ENCODE data around the gene CISD3. TPM values are rescaled to one million over a fixed set of nuclear protein-coding genes. Genes with fewer than 3 reads are reported as not detected.
A peak's percentile ranks its signal among the peaks of the same experiment; 100 is the strongest.

Gene CISD3
- total RNA-seq, 1 donor from 2014 or later = 9.0 TPM

DNA sequence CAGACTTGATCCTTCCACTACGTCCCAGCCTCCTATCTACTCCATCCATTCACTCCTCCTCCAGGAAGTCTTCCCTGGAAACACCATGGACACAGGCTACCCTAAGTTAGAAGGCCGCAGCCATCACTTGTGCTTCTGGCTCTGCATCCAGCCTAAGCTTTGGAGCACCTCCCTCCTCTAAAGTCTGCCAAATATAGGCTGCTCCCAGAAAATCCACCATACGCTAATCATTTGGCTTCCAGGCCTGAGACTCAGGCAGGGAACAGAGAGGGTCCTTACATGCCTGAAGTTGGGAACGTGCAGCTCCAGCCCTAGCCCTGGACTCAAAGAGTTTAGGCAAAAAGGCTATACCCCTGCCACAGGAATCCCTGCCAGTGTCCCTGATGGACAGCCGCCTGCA lies 11.3 kb downstream of the CISD3 start:
- Mint-ChIP-seq H3K27ac (ENCODE audit: unreplicated experiment) (no peak overlapping the region), H3K4me3 (peak overlapping the region; percentile 31), H3K9me3 (no peaks in the 10 kb centered on the region), H3K36me3 (ENCODE audit: low read depth) (peaks cover 7% of the 10 kb centered on the region), H3K4me1 (peaks cover 50% of the 10 kb centered on the region), H3K27me3 (ENCODE audit: low read depth) (no peaks in the 10 kb centered on the region)
- no peak for DNase-seq (ENCODE audit: low read depth, low spot score)
- TF ChIP-seq, protein P1, sequence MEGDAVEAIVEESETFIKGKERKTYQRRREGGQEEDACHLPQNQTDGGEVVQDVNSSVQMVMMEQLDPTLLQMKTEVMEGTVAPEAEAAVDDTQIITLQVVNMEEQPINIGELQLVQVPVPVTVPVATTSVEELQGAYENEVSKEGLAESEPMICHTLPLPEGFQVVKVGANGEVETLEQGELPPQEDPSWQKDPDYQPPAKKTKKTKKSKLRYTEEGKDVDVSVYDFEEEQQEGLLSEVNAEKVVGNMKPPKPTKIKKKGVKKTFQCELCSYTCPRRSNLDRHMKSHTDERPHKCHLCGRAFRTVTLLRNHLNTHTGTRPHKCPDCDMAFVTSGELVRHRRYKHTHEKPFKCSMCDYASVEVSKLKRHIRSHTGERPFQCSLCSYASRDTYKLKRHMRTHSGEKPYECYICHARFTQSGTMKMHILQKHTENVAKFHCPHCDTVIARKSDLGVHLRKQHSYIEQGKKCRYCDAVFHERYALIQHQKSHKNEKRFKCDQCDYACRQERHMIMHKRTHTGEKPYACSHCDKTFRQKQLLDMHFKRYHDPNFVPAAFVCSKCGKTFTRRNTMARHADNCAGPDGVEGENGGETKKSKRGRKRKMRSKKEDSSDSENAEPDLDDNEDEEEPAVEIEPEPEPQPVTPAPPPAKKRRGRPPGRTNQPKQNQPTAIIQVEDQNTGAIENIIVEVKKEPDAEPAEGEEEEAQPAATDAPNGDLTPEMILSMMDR (conservative IDR thresholded peaks at IDR 0.05) = no peak

DNA sequence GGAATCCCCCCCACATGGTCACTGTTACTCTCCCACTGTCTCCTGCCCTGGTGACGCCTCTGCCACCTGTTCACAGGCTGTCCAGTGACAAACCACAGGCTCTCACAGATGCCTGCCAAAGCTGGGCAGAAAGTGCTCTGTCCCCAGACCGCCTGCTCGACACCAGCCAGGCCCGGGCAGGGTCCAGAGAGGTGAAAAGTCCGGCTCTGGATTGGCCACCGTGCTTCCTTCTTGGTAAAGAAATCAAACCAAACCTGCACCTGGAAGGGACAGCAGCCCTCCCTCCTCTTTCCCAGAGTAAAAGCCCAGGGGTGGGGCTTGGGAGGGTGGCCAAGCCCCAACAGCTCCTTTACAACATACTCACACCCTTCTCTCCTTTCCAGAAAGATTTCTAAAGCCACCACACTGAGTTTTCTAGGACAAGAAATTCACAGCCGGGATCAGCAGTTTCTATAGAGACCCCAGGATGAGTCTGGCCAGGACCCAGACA lies 11.8 kb downstream of the CISD3 start:
- peak overlapping the region; percentile 81 for H3K27ac Mint-ChIP-seq (ENCODE audit: unreplicated experiment)
- H3K4me3 Mint-ChIP-seq = peak overlapping the region; percentile 76
- no peaks in the 10 kb centered on the region for H3K27me3 Mint-ChIP-seq (ENCODE audit: low read depth)
- no peak for DNase-seq (ENCODE audit: low read depth, low spot score)
- H3K4me1 Mint-ChIP-seq = peaks cover 55% of the 10 kb centered on the region
- no peaks in the 10 kb centered on the region for H3K9me3 Mint-ChIP-seq
- TF ChIP-seq, protein P1 (conservative IDR thresholded peaks at IDR 0.05) = no peak
- peaks cover 7% of the 10 kb centered on the region for H3K36me3 Mint-ChIP-seq (ENCODE audit: low read depth)

DNA sequence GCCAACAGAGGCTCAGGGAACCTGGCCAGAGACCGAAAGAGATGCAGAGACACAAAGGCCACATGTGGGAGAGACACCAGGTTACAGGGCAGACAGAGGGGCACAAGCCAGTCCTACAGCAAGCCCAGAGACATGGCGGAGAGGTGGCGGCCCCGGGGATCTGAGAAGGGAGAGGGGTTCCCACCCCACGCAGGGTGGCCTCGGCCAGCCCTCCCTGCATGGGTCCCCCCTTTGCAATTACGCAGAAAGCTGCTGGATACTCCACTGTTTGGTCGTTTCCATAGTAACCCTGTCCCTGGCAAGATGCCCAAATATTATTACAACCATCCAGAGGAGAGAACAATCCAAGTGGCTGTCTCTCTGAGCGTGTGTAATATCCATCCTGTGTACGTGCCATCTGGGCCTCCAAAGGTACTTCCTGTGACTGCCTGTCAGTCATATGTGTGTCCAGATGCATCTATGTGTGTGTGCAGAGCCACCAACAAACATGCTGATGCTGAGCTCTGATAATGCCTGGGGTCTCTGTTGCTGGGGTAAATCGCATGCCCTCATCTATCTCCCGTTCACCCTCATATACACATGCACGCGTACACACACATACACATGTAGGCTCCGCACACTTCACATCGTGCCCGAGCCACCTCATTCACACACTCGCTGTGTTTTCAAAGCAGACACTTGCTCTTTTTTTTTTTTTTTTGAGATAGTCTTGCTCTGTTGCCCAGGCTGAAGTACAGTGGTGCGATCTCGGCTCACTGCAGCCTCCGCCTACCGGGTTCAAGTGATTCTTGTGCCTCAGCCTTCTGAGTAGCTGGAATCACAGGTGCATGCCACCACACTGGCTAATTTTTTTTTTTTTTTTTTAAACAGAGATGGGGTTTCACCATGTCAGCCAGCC lies 12.5 kb downstream of the CISD3 start:
- TF ChIP-seq, protein P1 (conservative IDR thresholded peaks at IDR 0.05) = no peak
- peaks cover 7% of the 10 kb centered on the region for H3K36me3 Mint-ChIP-seq (ENCODE audit: low read depth)

DNA sequence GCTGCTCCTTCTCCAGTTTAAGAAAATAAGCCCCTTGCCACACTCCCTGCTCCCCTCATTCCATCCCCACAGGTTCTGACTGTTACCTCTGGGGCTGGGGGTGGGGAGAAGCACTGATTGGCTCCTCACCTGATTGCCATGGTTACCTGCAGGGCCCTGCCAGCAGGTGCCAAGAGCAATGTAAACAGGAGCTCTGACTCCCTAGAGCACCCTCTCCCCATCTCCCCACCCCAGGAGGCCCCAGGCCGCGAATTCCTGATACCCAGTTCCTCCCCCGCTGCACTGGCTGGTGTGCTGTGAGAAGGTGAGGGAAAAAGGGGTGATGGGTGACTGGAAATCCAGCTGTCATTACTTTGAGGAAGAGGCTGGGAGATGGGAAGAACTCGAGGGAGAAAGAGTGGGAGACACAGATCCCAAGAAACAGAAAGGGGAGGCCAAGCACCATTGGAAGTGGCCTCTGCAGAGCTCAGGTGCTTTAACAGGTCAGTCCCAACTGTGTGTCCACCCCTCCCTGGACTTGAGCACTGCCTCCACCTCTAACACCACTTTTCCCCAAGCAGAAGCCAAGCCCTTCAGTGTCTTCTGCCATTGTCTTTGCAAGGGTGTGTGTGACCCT lies 13.5 kb downstream of the CISD3 start:
- TF ChIP-seq, protein P1 (conservative IDR thresholded peaks at IDR 0.05) = no peak
- Mint-ChIP-seq H3K4me3 (peak overlapping the region; percentile 76), H3K4me1 (peaks cover 55% of the 10 kb centered on the region), H3K27ac (ENCODE audit: unreplicated experiment) (peak overlapping the region; percentile 27), H3K27me3 (ENCODE audit: low read depth) (no peaks in the 10 kb centered on the region), H3K36me3 (ENCODE audit: low read depth) (peaks cover 3% of the 10 kb centered on the region), H3K9me3 (no peaks in the 10 kb centered on the region)
- no peak for DNase-seq (ENCODE audit: low read depth, low spot score)

More for the DNA sequence above, 12.5 kb downstream of the CISD3 start:
- no peak for DNase-seq (ENCODE audit: low read depth, low spot score)
- H3K4me1 Mint-ChIP-seq = peaks cover 55% of the 10 kb centered on the region
- H3K27me3 Mint-ChIP-seq (ENCODE audit: low read depth) = no peaks in the 10 kb centered on the region
- no peaks in the 10 kb centered on the region for H3K9me3 Mint-ChIP-seq
- peak overlapping the region; percentile 76 for H3K4me3 Mint-ChIP-seq
- H3K27ac Mint-ChIP-seq (ENCODE audit: unreplicated experiment) = peak overlapping the region; percentile 90

DNA sequence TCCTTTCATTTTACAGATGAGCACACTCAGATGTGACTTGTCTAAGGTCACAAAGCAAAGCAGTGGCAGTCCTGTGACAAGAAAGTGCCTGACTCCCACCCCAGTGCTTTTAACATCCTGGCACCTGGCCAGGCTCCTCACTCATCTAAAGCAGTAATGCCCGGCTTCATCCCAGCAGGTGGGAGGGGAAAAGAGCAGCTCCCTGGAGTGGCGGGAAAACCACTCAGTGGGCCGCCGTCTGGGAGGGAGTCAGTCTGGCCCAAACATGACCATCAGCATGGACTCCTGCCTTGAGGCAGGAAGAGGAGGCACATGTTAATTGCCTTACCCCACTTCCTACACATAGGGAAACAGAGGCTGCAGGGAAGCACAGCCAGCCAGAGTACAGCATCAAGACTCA lies 15.4 kb downstream of the CISD3 start:
- Mint-ChIP-seq H3K27ac (ENCODE audit: unreplicated experiment) (no peak overlapping the region), H3K9me3 (no peaks in the 10 kb centered on the region), H3K4me1 (peaks cover 64% of the 10 kb centered on the region), H3K36me3 (ENCODE audit: low read depth) (peaks cover 3% of the 10 kb centered on the region), H3K27me3 (ENCODE audit: low read depth) (peaks cover 5% of the 10 kb centered on the region), H3K4me3 (peak overlapping the region; percentile 92)
- no peak for DNase-seq (ENCODE audit: low read depth, low spot score)
- TF ChIP-seq, protein P1 (conservative IDR thresholded peaks at IDR 0.05) = no peak
